Nephron (organoid): ENCODE data around the gene UBAC2.

Experiments
- H3K27ac Mint-ChIP-seq, 3 experiments: 2 replicates each; pipeline ENCODE4 v1.8.0; 2020; ENCODE audit warnings: mixed read lengths in 3 of 3, mild to moderate bottlenecking in 2 of 3, moderate library complexity in 1 of 3
- H3K27me3 Mint-ChIP-seq: 2 replicates; pipeline ENCODE4 v1.8.0; 2021; ENCODE audit warnings: low read depth, mild to moderate bottlenecking, moderate library complexity, mixed read lengths
- H3K36me3 Mint-ChIP-seq: 2 replicates; pipeline ENCODE4 v1.8.0; 2020; ENCODE audit warnings: low read depth, mixed read lengths
- H3K4me1 Mint-ChIP-seq: 2 replicates; pipeline ENCODE4 v1.8.0; 2020; ENCODE audit warnings: mixed read lengths
- H3K4me3 Mint-ChIP-seq, 3 experiments: 2 replicates each; pipeline ENCODE4 v1.8.0; 2020; ENCODE audit warnings: mild to moderate bottlenecking in 3 of 3, mixed read lengths in 3 of 3, moderate library complexity in 2 of 3
- H3K9me3 Mint-ChIP-seq: 2 replicates; pipeline ENCODE4 v1.8.0; 2020; ENCODE audit warnings: mixed read lengths
- CTCF ChIP-seq, 3 experiments: fragments of 200-600 bp; sonication (generic); IDR thresholded peaks; one replicate each; pipeline ENCODE4 v1.5.0; 2021; ENCODE audit warnings: antibody characterized with exemption in 3 of 3; ENCODE audit not compliant: unreplicated experiment in 3 of 3

Gene UBAC2

GRCh38 chr13:99353246-99353600, 152.6 kb downstream of the UBAC2 start:
- H3K4me3 Mint-ChIP-seq, result no peak overlapping the region
- peaks cover 4% of the 10 kb centered on the region for H3K27me3 Mint-ChIP-seq
- peaks cover 63% of the 10 kb centered on the region for H3K36me3 Mint-ChIP-seq
- no peaks in the 10 kb centered on the region for H3K9me3 Mint-ChIP-seq
- H3K27ac Mint-ChIP-seq, result no peak overlapping the region
- peaks cover 12% of the 10 kb centered on the region for H3K4me1 Mint-ChIP-seq
- no peak for TF ChIP-seq CTCF (IDR thresholded peaks at IDR 0.05; ENCODE audit: unreplicated experiment in 3 of 3)

- no peak overlapping the region for H3K4me3 Mint-ChIP-seq
- no peak overlapping the region for H3K27ac Mint-ChIP-seq
- peaks cover 4% of the 10 kb centered on the region for H3K27me3 Mint-ChIP-seq
- H3K36me3 Mint-ChIP-seq, result peaks cover 63% of the 10 kb centered on the region
- H3K4me1 Mint-ChIP-seq, result peaks cover 12% of the 10 kb centered on the region
- no peaks in the 10 kb centered on the region for H3K9me3 Mint-ChIP-seq
- TF ChIP-seq CTCF (IDR thresholded peaks at IDR 0.05; ENCODE audit: unreplicated experiment in 3 of 3), result no peak
These were observed 153.2 kb downstream of the UBAC2 start for GRCh38 chr13:99353836-99354235.

- Mint-ChIP-seq H3K9me3 (no peaks in the 10 kb centered on the region), H3K27me3 (peaks cover 4% of the 10 kb centered on the region), H3K4me3 (no peak overlapping the region), H3K27ac (no peak overlapping the region), H3K4me1 (peaks cover 12% of the 10 kb centered on the region), H3K36me3 (peaks cover 64% of the 10 kb centered on the region)
- TF ChIP-seq CTCF (IDR thresholded peaks at IDR 0.05; ENCODE audit: unreplicated experiment in 3 of 3), result no peak
These were observed 153.8 kb downstream of the UBAC2 start for GRCh38 chr13:99354371-99354951.

- peaks cover 4% of the 10 kb centered on the region for H3K27me3 Mint-ChIP-seq
These were observed 154.8 kb downstream of the UBAC2 start for GRCh38 chr13:99355267-99356011.

GRCh38 chr13:99356012-99356261, 155.3 kb downstream of the UBAC2 start:
- H3K4me1 Mint-ChIP-seq, result peaks cover 12% of the 10 kb centered on the region
- H3K27ac Mint-ChIP-seq, result peak overlapping the region; percentile 13 to 57 (median 34)
- H3K4me3 Mint-ChIP-seq, result no peak overlapping the region
- H3K36me3 Mint-ChIP-seq, result peaks cover 71% of the 10 kb centered on the region
- no peak for TF ChIP-seq CTCF (IDR thresholded peaks at IDR 0.05; ENCODE audit: unreplicated experiment in 3 of 3)
- peaks cover 4% of the 10 kb centered on the region for H3K27me3 Mint-ChIP-seq
- no peaks in the 10 kb centered on the region for H3K9me3 Mint-ChIP-seq

More at GRCh38 chr13:99355267-99356011, 154.8 kb downstream of the UBAC2 start:
- Mint-ChIP-seq H3K9me3 (no peaks in the 10 kb centered on the region), H3K4me1 (peaks cover 12% of the 10 kb centered on the region), H3K27ac (no peak overlapping the region), H3K36me3 (peaks cover 66% of the 10 kb centered on the region), H3K4me3 (no peak overlapping the region)
- TF ChIP-seq CTCF (IDR thresholded peaks at IDR 0.05; ENCODE audit: unreplicated experiment in 3 of 3), result no peak
